ENCODE data around the gene PCBP3.
A peak's percentile ranks its signal among the peaks of the same experiment; 100 is the strongest.
"Not testable (repeated sequence)": the region's sequence is repeated elsewhere in the genome, so short reads cannot be mapped to it uniquely, and the experiment has no call there.

The PCBP3 gene

DNA sequence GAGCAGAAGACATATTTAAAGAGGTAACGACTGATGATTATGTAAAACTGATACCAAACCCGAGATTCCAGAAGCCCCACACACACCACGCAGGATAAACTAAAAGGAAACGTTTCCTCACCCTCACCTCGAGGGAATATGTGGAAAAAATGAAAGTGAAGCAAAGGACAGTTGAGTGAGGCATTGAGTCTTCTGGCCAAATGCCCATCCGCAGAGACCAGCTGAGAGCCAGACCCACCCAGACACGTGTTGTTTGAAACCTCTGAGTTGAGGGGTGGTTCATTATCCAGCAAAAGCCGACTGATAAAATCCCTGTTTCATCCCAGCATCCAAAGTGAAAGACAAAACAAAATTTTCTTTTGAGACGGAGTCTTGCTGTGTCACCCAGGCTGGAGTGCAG is 29.6 kb upstream of the PCBP3 start:
- no peak for DNase-seq

DNA sequence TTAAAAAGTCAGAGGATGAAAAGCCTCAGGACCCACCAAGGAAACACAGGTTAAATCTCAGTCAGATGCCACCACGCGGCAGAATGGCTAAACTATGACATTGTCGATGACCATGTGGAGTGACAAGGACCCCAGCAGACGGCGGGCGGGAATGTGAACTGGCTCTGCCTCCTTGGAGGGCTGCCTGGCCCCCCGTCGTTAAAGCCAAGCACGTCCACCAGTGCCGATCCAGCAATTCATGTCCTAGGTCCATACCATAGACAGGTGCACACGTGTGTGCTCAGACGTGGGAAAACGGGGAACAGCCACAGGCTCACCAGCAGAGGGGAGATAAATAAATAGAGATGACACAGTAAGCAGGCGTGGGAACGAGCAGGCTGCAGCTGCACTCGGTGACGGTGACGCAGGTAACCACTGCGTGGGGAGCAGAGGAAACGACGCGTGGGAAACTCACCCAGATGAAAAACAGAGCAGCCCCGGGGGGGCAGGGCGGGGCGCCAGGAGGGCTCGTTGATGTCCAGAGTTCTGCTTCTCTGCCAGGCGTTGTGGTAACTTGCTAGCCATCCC is 28.3 kb upstream of the PCBP3 start:
- peak; percentile 44 to 79 (median 64) for DNase-seq

DNA sequence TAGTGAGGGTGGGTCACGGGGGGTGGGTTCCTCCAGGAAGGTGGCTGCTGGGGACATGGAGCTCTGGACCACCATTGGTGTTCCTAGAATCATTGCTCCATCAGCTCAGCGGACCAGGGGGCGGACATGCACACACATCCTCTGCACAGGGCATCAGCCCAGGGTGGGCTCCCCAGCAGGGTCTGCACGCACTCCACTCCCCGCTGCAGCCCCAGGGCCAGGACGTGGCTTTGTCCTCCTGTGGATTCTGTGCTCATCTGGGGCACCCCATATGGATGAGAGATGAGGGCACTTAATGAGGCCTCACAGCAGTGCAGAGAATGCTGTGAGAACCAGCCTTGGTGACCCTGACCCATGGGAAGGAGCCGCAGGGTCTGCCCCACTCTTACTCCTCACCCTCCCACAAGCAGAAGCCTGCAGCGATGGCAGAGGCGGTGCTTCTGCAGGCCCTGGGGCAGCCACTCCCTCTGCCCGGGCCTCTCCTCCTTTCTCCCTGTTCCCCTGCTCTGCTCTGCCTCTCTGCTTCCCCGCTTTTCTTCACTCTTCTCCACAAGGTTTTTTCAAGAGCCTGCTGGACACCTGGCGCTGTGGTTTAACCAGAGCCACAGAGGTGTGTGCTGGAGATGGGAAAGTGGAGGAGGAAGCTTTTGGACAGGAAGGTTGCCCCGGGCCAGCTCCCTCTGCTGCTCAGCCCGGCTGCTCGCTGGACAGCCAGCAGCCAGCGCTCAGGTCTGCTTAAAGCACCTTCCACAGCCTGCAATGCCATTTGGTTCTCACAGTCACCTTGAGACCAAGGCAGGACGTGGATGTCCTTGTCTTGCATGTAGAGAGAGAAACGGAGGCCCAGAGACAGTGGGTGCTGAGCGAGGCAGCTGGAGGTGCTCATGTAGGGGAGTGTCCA is 26.3 kb upstream of the PCBP3 start:
- no peak for DNase-seq

DNA sequence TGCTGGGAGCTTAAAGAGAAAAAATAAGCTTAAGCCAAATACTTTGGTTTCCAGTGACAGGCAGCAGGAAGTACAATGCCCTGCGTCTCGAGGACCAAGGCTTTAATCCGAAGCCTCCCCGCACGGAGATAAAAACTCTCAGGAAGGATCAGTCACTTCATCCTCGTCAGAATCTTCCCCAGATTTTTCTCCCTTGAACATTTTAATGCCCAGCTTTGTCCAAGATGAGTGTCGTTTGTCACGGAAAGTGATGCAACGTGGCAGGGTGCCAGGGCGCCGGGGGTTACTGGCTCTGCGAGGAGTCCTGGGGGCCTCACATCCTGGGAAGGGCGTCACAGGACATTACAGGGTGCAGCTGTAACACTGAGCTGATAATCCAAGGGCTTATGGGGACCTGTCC is 25.2 kb upstream of the PCBP3 start:
- DNase-seq, result no peak

DNA sequence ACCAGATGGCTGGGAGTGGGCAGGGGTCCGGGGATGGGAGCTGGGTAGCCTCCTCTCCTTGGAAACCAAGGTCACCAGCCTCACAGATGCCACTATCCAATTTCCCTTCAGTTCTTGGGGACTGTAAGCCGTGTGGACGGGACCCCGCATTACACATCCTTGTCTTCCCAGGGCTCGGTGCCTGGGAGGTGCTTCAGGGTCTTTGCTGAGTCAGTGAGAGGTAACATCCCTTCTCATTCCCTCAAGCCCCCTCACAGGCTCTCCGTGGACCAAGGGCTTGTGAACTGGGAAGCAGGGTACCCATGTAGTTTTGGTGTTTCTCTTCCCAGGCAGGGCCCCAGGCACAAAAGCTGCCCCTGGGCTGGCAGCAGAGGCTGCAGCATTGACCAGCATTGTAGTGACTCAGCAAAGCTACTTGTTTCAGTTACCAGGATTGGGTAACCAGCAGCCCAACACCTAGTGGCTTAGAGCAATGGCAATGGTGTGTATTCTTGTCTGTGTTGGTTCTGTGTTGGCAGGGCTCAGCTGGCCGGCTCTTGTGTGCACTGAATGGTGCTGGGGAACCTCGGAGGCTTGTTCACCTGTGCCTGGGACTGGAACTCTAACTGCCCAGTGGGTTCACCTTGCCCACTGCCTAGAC is 24.6 kb upstream of the PCBP3 start:
- DNase-seq, result no peak

DNA sequence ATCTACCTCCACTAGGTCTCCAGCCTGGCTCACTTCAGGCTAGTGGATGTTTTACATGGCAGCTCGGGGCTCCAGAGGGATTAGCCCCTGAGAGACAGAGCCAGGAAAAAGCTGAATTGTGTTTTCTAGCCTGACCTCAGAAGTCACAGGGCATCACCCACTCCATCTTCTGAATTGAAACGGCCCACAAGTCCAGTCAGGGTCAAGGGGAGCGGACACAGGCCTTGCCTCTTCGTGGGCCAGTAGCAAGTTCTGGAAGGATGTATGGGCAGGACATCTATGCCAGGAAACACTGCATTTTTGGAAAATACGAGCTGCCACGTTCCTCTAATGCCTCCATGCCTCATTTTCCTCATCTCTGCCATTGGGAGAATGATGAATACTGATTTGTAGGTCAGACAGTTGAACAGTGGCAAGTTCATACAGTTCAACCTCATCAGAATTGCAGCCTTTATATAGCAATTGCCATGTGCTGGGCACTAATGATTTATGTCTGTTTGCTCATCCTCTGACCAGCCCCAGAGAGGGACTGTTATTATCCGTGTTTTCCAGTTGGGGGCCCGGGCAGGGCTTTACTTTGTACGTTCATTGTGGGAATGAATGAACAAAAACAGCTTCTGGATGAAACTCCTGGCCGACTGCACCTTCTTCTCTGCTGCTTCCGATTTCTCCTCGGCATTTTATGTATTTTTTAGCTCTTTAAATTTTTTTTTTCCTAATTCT is 23.2 kb upstream of the PCBP3 start:
- no peak for DNase-seq

DNA sequence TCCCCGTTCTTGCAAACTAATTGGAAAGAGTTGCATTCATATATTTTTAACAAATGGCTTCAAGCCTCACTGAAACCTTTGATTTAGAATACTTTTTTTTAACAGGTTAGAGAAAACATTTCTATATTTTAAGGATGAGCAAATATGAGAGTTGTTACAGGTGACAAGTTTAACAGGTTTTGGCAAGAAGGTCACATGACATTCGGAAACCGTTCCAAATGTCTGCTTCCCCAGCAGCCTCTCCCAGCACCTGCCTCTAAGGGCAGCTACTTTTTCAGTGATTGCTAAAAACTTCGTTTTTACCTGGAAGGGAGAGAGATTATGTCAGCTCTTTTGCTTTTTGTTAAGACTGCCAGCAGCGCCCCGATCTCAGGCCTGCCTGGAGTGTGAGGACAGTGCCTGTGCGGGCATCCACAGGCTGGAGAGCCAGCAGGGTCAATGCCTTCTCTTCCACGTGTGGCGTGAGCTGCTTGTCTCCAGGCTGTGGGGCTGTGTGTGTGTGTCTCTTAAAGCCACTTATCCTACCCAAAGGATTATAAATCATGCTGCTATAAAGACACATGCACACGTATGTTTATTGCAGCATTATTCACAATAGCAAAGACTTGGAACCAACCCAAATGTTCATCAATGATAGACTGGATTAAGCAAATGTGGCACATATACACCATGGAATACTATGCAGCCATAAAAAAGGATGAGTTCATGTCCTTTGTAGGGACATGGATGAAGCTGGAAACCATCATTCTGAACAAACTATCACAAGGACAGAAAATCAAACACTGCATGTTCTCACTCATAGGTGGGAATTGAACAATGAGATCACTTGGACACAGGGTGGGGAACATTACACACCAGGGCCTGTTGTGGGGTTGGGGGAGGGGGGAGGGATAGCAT is 21.8 kb upstream of the PCBP3 start:
- not testable (repeated sequence) for DNase-seq

DNA sequence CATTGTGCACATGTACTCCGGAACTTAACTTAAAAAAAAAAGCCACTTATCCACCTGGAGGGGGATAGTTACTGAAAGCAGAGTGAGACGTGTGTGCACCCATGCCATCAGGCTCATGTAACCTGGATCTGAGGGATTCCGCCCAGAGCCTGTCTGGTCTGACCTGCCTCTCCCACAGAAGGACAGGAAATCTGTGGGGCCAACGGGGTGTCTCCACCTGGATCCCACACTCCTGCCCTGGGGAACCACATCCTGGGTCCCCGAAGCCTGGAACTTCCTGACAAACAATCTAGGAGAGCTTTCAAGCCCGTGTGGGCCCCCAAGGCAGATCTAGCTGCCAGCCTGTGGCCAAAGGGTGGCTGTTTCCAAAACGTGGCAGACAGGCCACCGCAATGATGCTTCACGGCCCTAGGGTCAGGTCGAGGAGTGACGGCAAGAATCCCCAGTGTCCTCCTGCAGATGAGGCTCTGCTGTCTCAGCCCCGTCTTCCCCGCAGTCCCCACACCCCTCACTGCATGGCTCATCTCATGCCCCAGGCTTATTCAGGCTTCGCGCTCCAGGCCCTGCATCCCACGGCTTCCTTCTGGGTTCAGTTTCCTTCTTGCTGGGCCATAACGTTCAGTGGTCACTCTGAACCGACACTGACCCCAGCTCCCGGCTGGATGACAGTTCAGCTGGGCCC is 21.0 kb upstream of the PCBP3 start:
- DNase-seq, result no peak

DNA sequence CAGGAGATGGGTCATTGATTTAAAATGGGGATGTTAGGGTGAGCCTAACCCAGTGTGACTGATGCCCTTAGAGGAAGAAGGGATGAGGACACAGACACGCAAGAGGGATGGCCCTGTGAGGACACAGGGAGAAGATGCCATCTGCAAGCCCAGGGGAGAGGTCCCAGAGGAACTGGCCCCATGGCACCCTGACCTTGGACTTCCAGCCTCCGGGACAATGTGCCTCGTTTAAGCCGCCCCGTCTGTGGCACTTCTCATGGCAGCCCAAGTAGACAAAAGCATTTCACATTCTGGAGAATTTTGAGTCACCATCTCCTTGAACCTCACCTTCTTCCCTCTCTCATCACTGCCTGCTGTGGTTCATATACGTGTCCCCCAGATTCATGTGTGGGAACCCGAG is 20.1 kb upstream of the PCBP3 start:
- no peak for DNase-seq

DNA sequence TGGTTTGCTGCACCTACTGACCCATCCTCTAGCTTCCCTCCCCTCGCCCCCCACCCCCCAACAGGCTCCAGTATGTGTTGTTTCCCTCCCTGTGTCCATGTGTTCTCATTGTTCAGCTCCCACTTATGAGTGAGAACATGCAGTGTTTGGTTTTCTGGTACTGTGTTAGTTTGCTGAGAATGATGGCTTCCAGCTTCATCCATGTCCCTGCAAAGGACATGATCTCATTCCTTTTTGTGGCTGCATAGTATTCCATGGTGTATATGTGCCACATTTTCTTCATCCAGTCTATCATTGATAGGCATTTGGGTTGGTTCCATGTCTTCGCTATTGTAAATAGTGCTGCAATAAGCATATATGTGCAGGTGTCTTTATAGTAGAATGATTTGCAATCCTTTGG is 17.4 kb upstream of the PCBP3 start:
- not testable (repeated sequence) for DNase-seq

DNA sequence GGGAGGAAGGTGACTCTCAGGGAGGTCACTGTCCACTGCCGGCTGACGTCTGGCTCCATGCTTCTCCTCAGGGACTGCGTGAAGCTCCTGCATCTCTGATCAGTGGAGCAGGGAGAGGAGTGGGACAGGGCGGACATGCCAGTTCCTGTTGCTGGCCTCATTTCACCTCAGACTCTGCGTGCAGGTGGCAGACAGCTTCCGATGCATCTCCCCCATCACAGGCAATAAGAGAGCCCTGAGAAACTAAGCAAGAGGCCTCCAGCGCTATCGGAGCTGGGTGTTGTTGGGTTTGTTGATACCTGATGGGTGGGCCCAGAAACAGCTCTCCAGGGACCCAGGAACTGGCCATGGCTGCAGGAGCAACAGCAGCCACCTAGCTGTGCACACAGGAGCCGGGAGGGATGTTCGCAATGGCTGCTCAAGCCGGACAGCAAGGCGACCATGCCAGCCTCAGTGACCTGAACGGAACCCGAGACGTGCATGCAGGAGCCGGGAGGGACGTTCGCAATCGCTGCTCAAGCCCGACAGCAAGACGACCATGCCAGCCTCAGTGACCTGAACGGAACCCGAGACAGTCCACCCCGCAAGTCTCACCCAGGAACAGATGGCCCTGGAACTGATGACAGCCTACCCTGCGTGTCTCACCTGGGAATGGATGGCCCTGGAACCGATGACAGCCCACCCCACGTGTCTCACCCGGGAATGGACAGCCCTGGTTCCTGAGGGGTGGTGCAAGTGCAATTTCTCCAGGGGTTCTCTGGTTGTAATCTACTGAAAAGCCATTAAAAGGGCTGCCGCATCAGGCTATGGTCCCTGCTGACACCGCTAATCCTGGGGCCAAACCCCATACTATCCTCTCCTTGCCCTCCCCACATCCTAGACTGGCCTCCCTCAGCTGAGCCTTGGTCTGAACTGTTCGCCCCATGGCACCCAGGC is 14.2 kb upstream of the PCBP3 start:
- no peak for DNase-seq

DNA sequence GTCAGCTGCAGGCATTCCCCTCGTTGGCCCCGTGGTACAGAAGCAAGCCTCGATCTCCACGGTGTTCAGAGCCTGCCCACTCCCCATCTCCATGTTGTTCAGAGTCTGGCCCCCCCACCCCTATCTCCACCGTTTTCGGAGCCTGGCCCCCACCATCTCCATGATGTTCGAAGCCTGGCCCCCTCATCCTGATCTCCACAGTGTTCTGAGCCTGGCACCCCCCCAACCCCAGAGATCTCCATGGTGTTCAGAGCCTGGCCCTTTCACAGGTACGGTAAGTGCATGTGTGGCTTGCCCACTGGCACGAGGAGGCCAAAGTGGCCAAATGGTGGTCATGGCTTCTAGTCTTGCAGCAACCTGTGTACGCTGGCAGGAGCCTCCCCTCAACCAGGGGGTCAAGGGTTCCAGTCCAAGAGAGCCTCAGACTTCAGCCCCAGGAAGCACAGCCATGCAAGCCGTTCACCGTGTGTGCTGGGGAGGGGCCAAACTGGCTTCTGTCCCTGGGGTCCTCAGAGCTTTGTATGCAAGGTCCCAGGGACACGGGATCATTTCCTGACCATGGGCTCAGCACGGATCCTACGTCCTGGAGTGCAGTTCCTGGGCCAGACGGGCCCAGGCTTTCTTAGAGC is 13.3 kb upstream of the PCBP3 start:
- DNase-seq, result no peak

DNA sequence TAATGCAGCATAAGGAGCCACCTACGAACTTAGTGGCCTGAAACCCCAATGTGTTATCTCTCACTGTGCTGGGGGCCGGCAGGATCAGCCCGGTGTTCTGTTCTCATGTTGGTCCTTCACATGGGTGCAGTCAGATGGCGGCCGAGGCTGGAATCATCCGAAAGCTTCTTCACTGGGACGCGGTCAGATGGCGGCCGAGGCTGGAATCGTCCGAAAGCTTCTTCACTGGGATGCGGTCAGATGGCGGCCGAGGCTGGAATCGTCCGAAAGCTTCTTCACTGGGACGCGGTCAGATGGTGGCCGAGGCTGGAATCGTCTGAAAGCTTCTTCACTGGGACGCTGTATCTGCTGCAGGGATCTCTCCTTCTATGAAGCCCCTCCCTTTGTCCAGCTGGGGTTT is 12.6 kb upstream of the PCBP3 start:
- no peak for DNase-seq

DNA sequence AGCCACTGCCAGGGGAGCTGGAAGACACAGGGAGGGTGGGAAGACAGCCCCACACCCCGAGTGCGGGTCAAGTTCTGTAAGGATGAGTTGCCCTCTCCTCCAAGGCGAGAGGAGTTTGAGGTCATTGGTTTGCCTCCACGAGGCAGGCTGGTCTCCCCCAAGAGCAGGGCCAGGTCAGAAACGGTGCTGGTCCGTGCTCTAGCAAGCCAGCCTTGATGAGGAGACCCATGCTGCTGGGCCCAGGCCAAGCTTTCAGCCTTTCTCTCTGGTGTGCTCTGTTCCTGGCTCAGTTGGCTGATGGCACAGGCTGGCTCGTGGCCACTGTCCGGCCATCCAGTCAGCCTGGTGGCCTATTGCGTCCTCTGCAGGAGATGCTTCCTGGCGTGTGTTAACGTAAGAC is 12.0 kb upstream of the PCBP3 start:
- DNase-seq, result no peak

DNA sequence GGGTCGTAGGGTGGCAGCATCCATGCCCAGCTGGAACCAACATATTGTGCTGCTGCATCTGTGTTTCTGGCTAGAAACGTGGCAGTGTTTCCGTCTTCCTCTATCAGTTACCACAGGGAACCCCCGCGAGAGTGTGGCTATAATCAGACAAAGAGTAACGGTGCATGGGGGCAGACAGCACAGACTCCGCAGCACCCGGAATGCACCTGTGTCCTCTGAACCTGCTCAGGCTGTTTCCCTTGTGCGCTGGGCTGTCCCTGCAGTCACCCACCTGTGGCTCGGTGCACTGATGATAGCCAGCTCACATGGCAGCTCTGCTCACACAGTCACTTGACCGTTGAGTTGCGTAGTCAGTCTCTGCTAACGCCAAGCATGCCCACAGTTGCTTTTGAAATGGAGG is 11.4 kb upstream of the PCBP3 start:
- no peak for DNase-seq

DNA sequence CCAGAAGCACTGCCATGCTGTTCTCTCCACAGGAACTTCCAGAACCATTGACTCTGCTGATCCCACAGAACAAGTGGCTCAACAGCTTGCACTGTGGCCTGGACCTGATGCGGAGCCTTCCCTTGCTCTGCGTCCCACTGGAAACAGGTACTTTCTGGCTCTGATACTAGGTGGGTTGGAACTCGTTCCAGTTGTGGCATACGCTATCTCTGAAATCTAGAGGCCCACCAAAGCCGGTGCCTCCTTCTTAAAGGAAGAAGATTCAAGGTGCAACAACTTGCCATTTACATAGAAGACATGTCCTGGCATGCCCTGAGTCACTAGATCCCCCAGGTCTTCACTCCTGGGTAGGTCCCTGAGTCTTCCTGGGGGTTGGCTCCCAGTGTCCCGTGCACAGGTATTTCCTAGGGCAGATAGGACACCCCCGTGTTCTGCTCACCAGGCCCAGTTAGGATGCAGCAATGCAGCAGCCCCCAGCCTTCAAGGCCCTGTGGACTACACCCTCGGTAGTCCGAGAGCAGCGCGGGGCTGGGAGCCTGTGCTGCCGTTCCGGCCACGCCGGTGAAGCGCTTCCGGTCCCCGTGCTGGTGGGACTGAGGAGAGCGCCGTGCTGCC is 10.8 kb upstream of the PCBP3 start:
- no peak for DNase-seq

DNA sequence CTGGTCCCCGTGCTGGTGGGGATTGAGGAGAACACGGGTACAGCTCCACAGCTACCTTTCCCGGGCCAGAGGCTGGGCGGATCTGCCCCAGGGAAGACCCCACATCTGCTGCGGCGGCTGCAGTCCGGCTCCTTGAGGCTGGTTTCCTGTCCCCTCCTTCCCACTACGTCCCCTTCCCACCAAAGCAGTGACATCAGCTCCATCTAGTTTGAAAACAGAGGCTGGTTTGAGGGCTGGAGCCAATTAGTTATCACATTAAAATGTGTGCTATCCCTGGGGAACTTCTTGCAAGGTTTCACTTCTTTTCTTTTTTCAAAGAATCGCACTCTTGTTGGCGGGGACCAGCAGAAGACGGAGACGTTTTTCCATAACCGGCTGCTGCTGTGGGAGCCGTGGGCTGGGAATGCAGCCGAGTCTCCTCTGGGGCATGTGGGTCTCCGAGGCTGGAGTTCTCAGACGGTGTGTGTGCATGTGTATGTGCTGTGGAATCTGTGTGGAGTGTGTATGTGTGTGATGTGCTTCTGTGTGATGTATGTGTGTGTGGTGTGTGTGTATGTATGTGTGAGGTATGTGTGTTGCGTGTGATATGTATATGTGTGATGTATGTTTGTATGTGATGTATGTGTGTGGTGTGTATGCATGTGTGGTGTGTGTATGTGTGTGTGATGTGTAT is 8.9 kb upstream of the PCBP3 start:
- DNase-seq, result no peak

DNA sequence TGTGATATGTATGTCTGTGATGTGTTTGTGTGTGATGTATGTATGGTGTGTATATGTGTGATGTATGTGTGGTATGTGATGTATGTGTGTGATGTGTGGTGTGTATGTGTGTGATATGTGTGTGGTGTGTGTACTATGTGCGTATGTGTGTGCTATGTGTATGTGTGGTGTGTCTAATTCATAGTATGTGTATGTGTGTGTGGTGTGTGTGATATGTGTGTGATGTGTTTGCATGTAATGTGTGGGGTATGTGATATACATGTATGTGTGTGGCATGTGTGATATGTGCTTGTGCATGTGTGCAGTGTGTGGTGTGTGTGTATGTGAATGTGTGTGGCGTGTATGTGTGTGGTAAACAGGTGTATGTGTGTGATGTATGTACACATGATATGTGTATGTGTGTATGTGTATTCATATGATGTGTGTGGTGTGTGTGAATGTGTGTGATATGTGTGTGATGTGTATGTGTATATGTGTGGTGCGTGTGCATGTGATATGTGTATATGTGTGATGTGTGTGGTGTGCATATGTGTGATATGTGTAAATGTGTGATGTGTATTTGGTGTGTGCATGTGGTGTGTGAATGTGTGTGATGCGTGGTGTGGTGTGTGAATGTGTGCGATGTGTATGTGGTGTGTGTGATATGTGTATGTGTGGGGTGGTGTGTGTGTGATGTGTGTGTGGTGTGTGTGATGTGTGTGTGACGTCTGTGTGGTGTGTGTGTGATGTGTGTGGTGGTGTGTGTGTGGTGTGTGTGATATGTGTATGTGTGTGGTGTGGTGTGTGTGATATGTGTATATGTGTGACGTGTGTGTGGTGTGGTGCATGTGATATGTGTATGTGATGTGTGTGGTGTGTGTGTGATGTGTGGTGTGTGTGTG is 8.0 kb upstream of the PCBP3 start:
- DNase-seq, result no peak
